ENCODE results near the gene TSPAN18.

Gene TSPAN18

DNA sequence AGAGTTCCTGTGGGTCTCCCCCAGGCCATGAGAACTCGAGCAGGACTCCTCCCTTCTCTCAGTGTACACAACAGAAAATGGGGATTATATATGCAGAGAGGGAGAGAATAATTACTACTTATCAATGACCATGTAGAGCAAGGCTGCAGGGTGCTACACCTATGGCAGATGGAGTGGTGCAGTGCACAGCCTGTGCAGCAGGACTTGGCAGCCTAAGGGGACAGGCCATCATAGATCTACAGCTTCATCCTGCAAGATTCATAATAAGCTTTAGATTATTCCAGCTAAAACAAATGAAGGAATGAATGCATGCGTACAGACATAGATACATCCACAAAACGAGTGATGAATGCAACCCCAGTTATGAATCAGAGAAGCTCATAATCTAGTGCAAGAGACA lies 232.3 kb downstream of the TSPAN18 start:
- no peak for DNase-seq (ENCODE audit: low spot score)

DNA sequence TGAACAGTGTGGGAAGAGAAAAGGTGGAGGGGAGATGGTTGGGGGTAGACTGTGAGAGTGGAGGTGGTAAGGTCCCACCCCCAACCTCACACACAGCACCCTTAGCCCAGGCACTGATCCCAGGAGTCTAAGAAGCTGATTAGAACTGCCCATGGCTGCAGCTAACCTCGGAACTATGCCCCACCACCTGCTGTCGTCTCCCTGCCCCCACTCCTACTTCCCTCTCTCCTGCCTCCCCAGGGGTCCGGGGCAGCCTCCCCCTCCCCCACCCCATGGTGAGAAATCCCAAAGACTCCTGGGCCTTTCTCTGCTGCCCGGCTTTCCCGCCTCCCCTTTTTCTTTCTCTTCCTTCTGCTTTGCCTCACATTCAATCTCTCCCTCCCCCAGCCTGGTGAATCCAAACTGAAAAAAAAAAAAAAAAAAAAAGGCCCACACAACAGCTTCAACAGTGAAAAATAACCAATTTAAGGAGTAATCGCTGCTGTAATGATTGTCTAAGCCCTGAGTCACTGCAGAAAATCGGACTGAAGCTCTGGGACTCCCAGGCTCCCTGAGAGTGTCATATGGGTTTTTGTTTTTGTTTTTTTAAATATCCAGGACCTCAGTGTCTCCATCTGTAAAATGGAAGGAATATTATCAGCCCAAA lies 233.6 kb downstream of the TSPAN18 start:
- DNase-seq (ENCODE audit: low spot score) = no peak

DNA sequence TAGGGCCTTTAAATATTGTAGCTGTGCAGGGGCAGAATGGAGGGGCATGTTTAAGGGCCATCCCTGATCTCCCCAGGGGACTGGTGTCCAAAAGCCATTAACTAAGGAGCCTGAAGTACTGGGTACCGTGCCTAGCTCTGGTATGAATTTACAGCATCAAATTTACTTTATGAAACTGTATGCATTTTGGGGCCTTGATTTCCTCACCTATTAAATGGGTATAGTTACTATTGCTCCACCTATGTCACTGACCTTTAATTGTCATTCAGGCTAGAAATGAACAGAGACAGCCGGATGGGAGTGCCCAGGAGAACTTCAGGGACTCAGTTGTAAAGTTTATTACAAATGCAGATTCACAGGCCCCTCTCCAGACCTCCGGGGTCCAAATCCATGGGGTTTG lies 235.7 kb downstream of the TSPAN18 start:
- DNase-seq (ENCODE audit: low spot score) = no peak

DNA sequence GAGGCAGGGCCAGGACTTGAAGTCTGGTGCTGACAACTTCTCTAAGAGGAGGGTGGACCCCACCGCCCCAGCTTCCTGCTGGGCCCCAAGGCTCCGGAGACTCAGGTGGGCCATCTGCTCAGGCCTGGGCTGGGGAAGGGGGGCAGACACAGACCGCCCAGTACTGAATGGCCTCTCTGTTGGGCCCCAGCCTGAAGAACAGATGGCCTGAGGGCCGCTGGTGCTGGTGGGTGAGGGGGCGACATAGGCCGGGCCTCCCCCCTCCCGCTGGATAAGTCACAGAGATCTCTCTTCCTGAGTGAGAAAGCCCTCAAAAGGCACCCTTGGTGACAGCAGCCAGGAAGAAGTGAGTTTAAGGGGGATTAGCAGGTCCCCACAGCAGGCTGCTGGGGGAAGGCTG lies 236.4 kb downstream of the TSPAN18 start:
- DNase-seq (ENCODE audit: low spot score) = no peak

DNA sequence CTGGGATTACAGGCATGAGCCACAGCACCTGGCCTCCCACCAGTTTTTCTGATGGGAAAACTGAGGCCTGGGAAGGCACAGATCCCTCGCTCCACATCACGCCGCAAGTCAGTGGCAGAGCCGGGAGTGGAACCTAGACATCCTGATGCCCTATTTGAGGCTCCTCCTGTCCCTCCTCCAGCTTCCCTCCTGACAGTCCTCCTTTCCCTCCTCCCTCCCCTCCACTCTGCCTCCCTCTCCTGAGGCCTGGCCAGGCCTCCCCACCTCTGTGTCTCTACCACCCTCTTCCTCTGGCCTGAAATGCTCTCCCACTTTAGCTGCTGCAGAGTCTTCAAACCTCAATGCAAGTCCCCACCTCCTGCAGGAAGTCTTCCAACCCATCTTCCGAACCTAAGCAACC lies 237.2 kb downstream of the TSPAN18 start:
- no peak for DNase-seq (ENCODE audit: low spot score)

DNA sequence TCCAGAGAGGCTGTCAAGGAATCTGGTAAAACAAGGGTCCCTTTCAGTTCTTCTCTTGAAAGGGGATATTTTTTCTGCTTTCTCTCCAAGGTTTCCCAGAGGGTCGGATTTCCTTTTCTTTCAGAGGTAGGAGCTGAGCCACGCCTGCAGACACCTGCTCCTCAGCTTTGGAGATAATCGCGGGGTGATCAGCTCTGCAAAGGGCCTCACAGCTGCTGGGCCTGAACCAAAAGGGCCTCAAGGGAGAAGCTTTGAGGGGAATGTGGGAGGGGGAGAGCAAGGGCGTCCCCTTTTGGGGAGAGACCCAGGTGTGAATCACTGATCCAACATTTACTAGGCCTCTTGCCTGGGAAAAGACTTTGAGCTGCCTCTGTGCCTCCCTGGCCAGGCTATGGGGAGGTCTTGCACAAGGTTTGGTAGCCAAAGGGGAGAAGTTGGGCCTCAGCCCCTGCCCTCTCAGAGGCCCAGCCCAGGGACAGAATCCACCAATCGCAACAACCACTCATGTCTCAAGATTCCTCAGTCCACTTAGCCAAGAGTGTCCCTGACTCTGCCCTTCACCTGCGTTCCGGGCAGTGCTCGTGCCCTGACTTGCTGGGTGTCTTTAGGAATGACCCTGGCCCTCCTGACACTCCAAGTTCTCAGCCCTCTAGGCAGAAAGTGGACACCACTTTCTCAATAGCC lies 237.9 kb downstream of the TSPAN18 start:
- no peak for DNase-seq (ENCODE audit: low spot score)

DNA sequence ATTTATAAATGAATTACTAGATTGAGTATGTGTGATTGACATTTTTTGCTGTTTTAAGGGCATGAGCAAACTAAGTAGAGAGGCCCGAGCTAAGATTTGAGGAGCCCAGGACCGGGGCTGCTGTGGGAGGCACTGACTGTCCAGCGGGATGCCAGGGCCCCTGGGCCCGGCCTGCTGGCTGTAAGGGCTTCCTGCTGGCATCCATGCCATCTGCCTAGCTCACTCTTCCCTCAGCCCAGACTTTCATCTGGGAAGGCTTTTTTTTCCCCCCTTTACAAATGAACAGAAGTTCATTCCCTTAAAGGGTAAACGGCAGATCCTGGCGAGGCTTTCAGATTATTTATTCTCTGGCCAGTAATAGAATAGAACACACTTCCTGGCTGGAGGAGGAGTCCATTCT lies 239.9 kb downstream of the TSPAN18 start:
- no peak for DNase-seq (ENCODE audit: low spot score)

DNA sequence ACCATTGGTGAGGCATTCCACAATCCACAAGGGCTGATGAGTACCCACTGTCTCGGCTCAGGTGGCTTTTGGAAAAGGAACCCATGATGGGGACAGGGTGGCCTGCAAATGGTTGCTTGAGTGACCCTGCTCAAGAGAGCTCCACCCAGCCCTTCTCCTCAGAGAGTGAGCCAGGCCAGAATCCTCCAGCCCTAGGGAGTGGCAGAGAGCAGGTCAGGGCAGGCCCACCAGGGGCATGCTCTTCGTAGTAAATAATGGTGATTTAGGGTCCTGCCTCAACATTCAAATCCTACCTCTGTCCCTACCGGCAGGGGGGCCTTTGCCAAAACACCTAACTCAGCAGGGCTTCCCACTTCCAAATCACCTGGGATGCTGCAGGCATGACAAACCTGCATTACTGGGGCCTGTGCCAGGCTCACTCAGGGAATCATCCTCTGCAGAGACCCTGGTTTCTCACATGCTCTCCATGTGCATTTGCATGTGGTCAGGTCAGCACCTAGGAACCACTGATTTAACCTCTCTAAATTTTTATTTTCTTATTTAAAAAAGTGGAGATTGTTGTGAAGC lies 241.3 kb downstream of the TSPAN18 start:
- no peak for DNase-seq (ENCODE audit: low spot score)

DNA sequence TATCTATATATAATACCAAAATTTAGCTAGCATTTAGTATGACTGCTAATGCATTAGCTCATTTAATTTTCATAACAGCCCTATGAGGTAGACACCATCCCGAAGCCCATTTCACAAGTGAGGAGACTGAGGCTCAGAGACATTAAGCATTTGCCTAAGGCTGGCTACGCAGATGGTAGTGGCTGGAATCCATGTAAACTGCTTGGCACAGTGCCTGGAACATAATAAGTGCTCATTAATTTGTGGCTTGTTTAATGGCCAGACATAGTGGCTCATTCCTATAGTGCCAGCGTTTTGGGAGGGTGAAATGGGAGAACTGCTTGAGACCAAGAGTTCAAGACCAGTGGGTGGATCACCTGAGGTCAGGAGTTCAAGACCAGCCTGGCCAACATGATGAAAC lies 241.7 kb downstream of the TSPAN18 start:
- no peak for DNase-seq (ENCODE audit: low spot score)

DNA sequence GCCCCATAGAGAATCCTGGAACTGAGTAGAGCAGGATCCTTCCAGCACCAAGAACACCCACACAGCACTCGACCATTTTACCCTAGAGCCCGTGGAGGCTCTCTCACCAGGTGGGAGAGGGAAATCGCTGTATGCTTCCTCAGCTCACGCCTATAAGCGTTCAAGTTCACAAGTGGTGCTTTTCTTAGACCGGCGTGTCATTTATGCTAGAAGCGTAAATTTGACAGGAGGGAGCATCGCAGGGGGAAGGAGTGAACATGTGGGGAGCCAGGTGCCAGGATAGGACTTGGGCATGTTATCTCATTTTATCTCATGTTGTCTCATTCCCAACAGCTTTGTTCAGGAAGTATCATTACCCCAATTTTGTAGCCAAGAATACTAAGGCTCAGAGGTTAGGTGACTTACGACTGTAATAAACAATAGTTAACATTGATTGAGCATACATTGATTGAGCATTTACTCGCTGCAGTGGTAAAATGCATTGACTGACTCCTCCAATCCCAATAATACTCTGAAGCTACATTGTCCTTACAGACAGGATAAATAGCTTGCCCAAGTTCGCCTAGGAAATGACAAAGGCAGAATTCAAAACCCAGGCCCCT lies 243.0 kb downstream of the TSPAN18 start:
- no peak for DNase-seq (ENCODE audit: low spot score)

DNA sequence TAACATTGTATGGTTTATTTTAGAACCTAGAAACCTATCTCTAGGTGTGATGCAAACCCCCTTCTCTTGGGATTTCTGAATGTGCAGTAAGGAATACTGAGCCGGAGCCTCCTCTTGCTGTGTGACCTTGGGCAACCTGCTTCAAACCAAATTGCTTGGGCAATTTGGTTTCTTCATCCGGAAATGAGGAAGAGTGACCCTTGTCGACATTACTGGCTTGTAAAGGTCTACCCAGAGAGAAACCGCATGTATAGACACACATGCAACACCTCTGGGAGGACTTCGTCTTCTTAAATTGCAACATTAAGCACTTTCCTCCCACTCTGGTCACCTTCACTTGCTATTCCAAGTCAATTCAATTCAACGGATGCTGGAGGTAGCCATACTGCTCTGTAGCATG lies 243.5 kb downstream of the TSPAN18 start:
- DNase-seq (ENCODE audit: low spot score) = no peak

DNA sequence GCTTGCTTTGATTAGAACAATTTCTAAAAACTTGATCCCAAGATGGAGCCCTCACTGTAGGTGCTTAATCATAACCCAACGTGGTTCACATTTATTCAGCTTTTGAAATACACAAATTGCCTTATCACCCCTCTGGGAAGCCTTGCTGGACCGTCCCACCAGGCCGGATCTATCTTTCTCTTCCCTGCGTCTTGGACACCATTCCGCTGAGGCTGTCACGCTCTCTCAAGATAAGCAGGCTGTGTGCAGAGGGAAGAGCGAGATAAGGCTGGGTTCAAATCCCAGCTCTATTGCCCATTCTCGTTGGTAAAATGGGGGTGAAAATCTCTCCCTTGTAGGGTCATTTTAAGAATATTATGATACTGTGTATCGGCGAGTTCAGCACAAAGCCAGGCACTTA lies 244.4 kb downstream of the TSPAN18 start:
- DNase-seq (ENCODE audit: low spot score) = no peak

DNA sequence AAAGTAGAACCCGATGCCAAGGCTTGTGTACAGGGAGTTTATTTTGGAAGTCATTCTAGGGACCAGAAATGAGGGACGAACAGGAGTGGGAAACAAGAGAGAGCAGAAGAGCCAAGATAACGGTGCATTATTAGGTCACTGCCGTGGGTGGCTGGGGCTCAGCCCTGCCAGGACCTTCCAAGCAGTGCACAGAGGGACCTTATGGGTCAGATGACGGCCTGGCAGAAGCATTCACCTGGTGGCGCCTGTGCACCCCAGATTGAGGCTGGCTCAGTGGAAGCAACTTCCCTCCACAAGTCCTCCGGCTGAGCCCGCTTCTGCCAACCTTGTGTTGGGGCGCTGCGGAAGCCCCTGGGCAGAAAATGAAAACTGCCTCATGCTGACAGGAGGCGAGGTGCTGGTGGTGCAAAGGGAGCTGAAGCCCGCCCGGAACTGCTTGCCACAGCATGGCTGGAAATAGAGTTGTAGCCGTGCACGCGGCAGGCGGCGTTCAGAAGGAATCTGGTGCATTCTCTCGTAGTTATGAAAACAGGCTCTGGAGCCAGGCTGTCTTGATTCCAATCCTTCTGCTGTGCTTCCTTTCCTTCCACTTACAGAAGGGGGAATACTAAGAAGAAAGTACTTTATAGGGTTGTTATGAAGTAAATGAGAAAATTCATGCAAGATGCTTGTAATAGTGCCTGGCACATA lies 246.1 kb downstream of the TSPAN18 start:
- DNase-seq (ENCODE audit: low spot score) = no peak

DNA sequence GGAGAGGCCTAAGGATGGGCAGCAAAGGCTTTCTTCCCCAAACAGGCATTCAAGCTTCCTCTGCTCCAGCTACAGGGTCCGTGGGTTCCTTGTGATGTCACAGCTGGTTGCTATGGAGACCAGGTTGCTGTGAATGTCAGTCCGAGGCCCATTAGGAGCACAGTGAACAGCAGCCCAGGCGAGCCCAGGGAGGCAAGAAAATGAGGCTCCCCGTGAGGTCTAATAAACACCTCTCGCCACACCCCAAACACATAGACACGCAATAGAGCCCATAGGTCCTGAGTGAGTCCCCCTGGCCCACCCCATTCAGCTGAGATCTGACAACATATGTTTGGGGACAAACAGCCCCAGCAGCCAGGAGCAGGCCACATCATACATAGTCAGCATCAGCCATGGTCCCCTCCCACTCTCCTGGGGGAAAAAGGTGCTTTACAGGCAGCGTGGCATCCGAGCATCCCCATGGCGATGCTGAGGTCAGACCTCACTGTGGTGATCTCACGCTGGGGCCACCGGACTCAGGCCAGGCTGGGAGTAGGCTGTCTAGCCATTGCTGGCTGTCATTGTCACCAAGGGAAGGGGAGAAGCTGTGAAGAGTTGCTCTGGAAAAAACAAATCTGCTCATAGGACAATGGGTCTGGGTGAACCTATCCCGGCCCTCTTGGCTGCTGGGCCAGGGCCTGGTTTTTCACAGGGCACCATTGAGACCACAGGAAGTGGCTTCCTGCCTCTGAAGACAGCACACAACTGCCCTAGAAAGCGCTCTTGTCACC lies 247.1 kb downstream of the TSPAN18 start:
- no peak for DNase-seq (ENCODE audit: low spot score)

DNA sequence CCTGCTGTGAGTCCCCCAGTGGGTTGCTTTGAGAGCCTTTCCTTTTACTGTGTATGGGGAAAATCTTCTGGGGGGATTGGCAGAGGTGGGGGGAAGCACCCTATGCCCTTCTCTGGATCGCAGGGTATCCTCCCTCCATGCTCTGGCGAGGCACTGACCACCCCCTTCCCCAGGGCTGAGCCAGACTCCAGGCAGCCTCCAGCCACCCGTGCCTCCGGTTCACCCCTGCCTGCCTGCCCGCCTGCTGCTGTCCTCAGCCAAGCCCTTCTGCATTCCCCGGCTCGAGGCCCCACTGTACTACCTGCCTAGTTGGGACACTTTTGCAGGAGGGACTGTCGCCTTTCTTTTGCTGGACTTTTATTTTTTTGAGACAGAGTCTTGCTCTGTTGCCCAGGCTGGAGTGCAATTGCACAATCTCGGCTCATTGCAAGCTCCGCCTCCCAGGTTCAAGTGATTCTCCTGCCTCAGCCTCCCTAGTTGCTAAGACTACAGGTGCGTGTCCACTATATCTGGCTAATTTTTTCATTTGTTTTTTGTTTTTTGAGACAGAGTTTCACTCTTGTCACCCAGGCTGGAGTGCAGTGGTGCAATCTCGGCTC lies 247.7 kb downstream of the TSPAN18 start:
- no peak for DNase-seq (ENCODE audit: low spot score)

DNA sequence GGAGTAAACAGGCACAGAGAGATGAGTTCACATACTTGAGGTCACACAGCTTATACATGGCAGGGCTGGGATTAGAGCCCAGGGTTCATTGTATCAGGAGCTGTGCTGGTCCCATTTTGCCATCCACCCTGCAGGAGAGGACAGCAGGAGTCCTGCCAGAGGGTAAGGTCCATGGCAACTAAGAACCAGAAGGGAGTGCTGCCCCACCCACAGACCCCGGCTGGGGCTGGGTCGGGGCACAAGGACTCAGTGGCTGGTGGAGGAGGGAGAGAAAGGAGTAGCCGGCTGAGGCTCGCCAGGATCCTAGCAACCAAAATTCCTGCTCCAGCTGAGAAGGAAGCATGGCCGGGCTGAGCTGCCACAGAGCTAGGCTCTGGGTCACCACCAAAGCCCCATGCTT lies 249.8 kb downstream of the TSPAN18 start:
- no peak for DNase-seq (ENCODE audit: low spot score)

DNA sequence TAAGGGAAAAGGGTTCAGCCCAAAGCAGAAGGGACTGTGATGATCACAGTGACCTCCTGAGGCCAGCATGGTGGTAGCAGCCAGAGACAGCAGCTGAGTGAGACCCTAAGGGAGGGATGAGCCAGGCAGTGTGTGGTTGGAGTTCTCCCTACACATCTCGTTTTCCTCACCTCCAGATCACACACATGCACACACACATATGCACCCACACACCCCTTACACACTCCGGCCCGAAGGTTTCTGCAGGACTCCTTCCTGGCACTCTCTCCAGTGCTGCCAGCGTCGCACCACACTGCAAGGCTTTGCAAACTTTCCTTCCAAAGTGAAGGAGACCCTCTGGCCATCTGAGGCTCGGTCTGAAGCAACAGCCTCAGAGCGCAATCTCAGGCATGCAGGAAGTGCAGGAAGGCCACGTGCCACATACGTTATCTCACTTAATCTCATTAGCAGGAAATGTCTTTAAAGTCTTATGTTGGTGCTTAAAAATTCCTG lies 250.8 kb downstream of the TSPAN18 start:
- DNase-seq (ENCODE audit: low spot score) = no peak

DNA sequence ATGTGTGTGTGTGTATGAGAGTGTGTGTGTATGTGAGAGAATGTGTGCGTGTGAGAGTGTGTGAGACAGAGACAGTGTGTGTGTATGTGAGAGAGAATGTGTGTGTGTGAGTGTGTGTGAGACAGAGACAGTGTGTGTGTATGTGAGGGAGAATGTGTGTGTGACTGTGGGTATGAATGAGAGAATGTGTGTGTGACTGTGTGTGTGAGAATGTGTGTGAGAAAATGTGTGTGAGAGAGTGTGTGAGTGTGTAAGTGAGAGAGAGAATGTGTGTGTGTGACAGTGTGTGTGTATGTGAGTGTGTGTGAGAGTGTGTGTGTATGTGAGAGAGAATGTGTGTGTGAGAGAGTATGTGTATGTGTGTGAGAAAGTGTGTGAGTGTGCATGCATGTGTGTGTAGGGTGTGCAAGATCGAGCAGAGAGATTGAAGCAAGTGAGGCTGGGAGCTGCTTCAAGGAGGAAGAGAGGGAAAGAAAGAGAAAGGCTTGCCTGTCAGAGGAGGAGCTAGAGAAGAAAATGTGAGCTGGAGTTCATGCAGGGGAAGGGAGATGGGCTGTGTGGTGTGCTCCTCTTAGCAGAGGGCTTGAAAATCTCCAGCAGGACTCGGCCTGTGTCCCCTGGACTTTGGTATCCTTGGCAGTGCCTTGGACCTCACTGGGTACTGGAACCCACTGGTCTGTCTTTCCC lies 251.7 kb downstream of the TSPAN18 start:
- no peak for DNase-seq (ENCODE audit: low spot score)

DNA sequence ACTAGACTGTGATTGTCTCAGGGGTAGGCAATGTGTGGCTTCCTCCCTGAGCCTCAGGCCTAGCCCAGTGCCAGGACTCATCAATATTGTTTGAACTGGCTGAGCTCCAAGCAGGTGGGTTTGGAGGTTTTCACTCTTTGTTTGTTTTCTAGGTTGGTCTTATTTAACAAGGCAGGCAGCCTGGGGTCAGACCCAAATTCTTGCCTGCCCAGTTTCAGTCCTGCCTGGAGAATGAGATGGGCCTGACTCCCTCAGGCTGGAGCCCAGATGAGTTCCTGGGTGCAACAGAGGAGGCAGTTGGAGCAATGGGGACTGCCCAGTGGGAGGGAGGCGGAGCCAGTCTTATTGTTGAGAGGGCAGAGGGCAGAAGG lies 252.2 kb downstream of the TSPAN18 start:
- DNase-seq (ENCODE audit: low spot score) = no peak

DNA sequence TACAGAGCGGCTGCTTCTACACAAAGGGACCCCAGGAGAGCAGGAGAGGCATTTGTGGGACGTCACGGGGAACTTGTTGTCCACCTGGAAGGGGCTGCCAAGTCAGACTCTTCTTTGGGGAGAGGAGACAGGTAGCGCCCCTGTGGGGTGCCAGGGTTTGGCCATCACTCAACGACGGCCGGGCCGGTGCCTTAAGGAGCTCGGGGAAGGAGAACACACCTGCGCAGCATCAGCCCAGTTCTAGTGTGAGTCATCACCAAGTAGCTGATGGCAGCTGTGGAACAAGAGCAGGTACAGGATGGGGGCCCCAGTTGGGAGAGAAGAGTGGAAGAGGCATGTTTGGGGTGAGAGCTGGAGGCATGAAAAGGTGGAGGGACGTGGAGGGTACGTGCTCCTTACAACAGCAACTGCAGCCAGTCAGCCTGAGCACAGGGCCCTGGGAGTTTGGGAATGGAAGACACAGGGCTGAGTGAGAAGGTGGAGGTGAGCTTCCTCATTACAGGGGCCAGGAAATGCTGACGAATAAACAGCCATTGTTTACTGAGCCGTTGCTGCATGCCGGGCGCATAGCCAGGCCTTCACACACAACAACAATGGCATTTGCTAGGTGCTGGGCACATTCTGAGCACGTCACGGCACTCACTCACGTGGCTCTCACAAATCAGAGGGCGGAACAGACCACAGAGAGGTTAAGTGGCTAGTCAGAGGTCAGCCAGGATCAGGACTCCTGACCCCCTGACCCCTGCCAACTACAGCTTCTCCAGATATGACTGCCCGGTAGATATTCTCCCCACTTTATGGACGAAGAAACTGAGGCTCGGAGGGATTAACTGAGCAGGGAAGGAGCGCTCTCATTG lies 253.0 kb downstream of the TSPAN18 start:
- DNase-seq (ENCODE audit: low spot score) = no peak

All from AG08396 (cell line).